HL-60 (cell line): ENCODE results near the gene FBXL2.

Experiments used
- SPI1 ChIP-seq: IDR thresholded peaks from 2 replicates; pipeline ENCODE4 v1.6.1; 2012; ENCODE audit warnings: low read depth, mild to moderate bottlenecking, borderline replicate concordance
- TF ChIP-seq, protein P1 (sequence below): IDR thresholded peaks from one replicate; pipeline ENCODE4 v1.5.1; 2011; ENCODE audit warnings: low read length, control low read depth, inconsistent platforms; ENCODE audit not compliant: insufficient read depth

DNA sequence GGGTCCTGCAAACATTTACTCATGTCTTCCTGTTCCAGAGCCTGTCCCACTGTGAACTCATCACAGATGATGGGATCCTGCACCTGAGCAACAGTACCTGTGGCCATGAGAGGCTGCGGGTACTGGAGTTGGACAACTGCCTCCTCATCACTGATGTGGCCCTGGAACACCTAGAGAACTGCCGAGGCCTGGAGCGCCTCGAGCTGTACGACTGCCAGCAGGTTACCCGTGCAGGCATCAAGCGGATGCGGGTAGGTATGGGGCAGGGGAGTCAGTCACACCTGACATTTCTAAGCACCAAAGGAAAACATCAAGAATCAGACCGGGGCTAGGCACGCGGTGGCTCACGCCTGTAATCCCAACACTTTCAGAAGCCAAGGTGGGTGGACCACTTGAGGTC lies 106.7 kb downstream of the FBXL2 start:
- TF ChIP-seq, protein P1, sequence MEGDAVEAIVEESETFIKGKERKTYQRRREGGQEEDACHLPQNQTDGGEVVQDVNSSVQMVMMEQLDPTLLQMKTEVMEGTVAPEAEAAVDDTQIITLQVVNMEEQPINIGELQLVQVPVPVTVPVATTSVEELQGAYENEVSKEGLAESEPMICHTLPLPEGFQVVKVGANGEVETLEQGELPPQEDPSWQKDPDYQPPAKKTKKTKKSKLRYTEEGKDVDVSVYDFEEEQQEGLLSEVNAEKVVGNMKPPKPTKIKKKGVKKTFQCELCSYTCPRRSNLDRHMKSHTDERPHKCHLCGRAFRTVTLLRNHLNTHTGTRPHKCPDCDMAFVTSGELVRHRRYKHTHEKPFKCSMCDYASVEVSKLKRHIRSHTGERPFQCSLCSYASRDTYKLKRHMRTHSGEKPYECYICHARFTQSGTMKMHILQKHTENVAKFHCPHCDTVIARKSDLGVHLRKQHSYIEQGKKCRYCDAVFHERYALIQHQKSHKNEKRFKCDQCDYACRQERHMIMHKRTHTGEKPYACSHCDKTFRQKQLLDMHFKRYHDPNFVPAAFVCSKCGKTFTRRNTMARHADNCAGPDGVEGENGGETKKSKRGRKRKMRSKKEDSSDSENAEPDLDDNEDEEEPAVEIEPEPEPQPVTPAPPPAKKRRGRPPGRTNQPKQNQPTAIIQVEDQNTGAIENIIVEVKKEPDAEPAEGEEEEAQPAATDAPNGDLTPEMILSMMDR: no peak
- no peak for TF ChIP-seq SPI1
